Measurements from ENCODE around the gene EXD3.
A peak's percentile ranks its signal among the peaks of the same experiment; 100 is the strongest.
"Not testable (repeated sequence)": the region's sequence is repeated elsewhere in the genome, so short reads cannot be mapped to it uniquely, and the experiment has no call there.

Gene EXD3

GRCh38 chr9:137339908-137340462 lies 83.0 kb downstream of the EXD3 start:
- not testable (repeated sequence) for DNase-seq (ENCODE audit: low spot score)

- no peak for DNase-seq (ENCODE audit: low spot score)
These were observed 83.7 kb downstream of the EXD3 start for GRCh38 chr9:137339045-137339907.

GRCh38 chr9:137336735-137337134 lies 86.2 kb downstream of the EXD3 start:
- no peak for DNase-seq (ENCODE audit: low spot score)

GRCh38 chr9:137333016-137333671 lies 89.8 kb downstream of the EXD3 start:
- no peak for DNase-seq (ENCODE audit: low spot score)

GRCh38 chr9:137331929-137332328 lies 91.0 kb downstream of the EXD3 start:
- no peak for DNase-seq (ENCODE audit: low spot score)

- DNase-seq (ENCODE audit: low spot score): no peak
These were observed 92.3 kb downstream of the EXD3 start for GRCh38 chr9:137330689-137331088.

- not testable (repeated sequence) for DNase-seq (ENCODE audit: low spot score)
These were observed 93.4 kb downstream of the EXD3 start for GRCh38 chr9:137329590-137329989.

GRCh38 chr9:137327641-137328550 lies 95.1 kb downstream of the EXD3 start:
- DNase-seq (ENCODE audit: low spot score): peak; percentile 9

GRCh38 chr9:137326445-137327065 lies 96.4 kb downstream of the EXD3 start:
- no peak for DNase-seq (ENCODE audit: low spot score)

GRCh38 chr9:137325799-137326198 lies 97.2 kb downstream of the EXD3 start:
- no peak for DNase-seq (ENCODE audit: low spot score)

GRCh38 chr9:137325124-137325523 lies 97.8 kb downstream of the EXD3 start:
- no peak for DNase-seq (ENCODE audit: low spot score)

- DNase-seq (ENCODE audit: low spot score): no peak
These were observed 99.2 kb downstream of the EXD3 start for GRCh38 chr9:137323531-137324331.

GRCh38 chr9:137321726-137322361 lies 101.1 kb downstream of the EXD3 start:
- DNase-seq (ENCODE audit: low spot score): no peak

- DNase-seq (ENCODE audit: low spot score): no peak
These were observed 102.2 kb downstream of the EXD3 start for GRCh38 chr9:137320555-137321384.

- DNase-seq (ENCODE audit: low spot score): no peak
These were observed 103.0 kb downstream of the EXD3 start for GRCh38 chr9:137319739-137320551.

GRCh38 chr9:137319011-137319738 lies 103.8 kb downstream of the EXD3 start:
- DNase-seq (ENCODE audit: low spot score): no peak

GRCh38 chr9:137318602-137319001 lies 104.4 kb downstream of the EXD3 start:
- no peak for DNase-seq (ENCODE audit: low spot score)
